AG04450 (cell line): ENCODE results near the gene EDN3. TPM values are rescaled to one million over a fixed set of nuclear protein-coding genes. Genes with fewer than 3 reads are reported as not detected.

Experiments
- CTCF ChIA-PET: fragments of 300-600, 350-600 bp; formaldehyde crosslinking; extraction: SDS; loops from one replicate; lab custom pipeline; 2022; ENCODE audit warnings: antibody characterized with exemption, inconsistent platforms; lab: Charles Lee
- POLR2A ChIA-PET: fragments of 350-600 bp; formaldehyde crosslinking; extraction: SDS; loops from one replicate; lab custom pipeline; 2021; ENCODE audit warnings: antibody characterized with exemption, inconsistent platforms; lab: Yijun Ruan, JAX
- DNase-seq: peaks from one replicate; pipeline ENCODE4 v3.0.0-alpha.2; 2011; ENCODE audit warnings: low read depth, low spot score
- H3K27ac ChIP-seq: one replicate; pipeline ENCODE4 v1.5.1; 2012; ENCODE audit warnings: low read depth, low read length, control low read depth
- H3K27me3 ChIP-seq: one replicate; pipeline ENCODE4 v1.6.0; 2012; ENCODE audit warnings: low read length; ENCODE audit not compliant: control insufficient read depth, insufficient read depth
- H3K4me3 ChIP-seq: 2 replicates; pipeline ENCODE4 v1.5.1; 2011; ENCODE audit warnings: mild to moderate bottlenecking, low read depth, low read length, control low read depth
- H3K9me3 ChIP-seq: 2 replicates; pipeline ENCODE4 v1.5.1; 2012; ENCODE audit warnings: low read length; ENCODE audit not compliant: control insufficient read depth, insufficient read depth
- CTCF ChIP-seq: IDR thresholded peaks from 2 replicates; pipeline ENCODE4 v1.5.1; 2011; ENCODE audit warnings: low read depth, low read length, control low read depth, inconsistent platforms
- polyA plus RNA-seq: library from polyadenylated mRNA; depleted of rRNA; stranded (reverse); fragments of >200 nt; gene quantifications from 2 replicates; pipeline ENCODE4 v1.2.3, GENCODE V29; 2011

The EDN3 gene
- polyA plus RNA-seq, 1 experiment, result not detected

GRCh38 chr20:59259946-59260345 is 40.5 kb upstream of the EDN3 start:
- POLR2A ChIA-PET, result no interaction called here

GRCh38 chr20:59265298-59265697 is 35.1 kb upstream of the EDN3 start:
- CTCF ChIA-PET, result no interaction called here
- POLR2A ChIA-PET, result no interaction called here
- Histone ChIP-seq H3K4me3 (no peak overlapping the region), H3K9me3 (no peaks in the 10 kb centered on the region), H3K27ac (no peak overlapping the region), H3K27me3 (no peaks in the 10 kb centered on the region)
- no peak for TF ChIP-seq CTCF
- no peak for DNase-seq

More at GRCh38 chr20:59259946-59260345, 40.5 kb upstream of the EDN3 start:
- CTCF ChIA-PET, result interaction anchor here (0.6 kb wide), 1 partner anchor 172 kb away, joined by 3 read pairs; no protein-coding TSS in a partner anchor
- Histone ChIP-seq H3K27me3 (no peaks in the 10 kb centered on the region), H3K27ac (no peak overlapping the region), H3K4me3 (no peak overlapping the region), H3K9me3 (no peaks in the 10 kb centered on the region)
- no peak for DNase-seq
- TF ChIP-seq CTCF, result no peak

GRCh38 chr20:59268870-59269269 is 31.5 kb upstream of the EDN3 start:
- CTCF ChIA-PET, result interaction anchor here (0.6 kb wide), 1 partner anchor 153 kb away, joined by 3 read pairs; no protein-coding TSS in a partner anchor
- no peak for TF ChIP-seq CTCF
- POLR2A ChIA-PET, result no interaction called here
- H3K4me3 ChIP-seq, result no peak overlapping the region
- no peaks in the 10 kb centered on the region for H3K27me3 ChIP-seq
- no peak overlapping the region for H3K27ac ChIP-seq
- DNase-seq, result no peak
- no peaks in the 10 kb centered on the region for H3K9me3 ChIP-seq

- POLR2A ChIA-PET, result no interaction called here
- no peaks in the 10 kb centered on the region for H3K9me3 ChIP-seq
- CTCF ChIA-PET, result no interaction called here
- no peak overlapping the region for H3K27ac ChIP-seq
- DNase-seq, result no peak
- TF ChIP-seq CTCF, result no peak
- no peaks in the 10 kb centered on the region for H3K27me3 ChIP-seq
- H3K4me3 ChIP-seq, result no peak overlapping the region
Measured at GRCh38 chr20:59269411-59270025, 30.9 kb upstream of the EDN3 start.

- TF ChIP-seq CTCF, result no peak
- ChIA-PET POLR2A (no interaction called here), CTCF (no interaction called here)
- no peaks in the 10 kb centered on the region for H3K27me3 ChIP-seq
- no peak overlapping the region for H3K27ac ChIP-seq
- no peak for DNase-seq
- no peaks in the 10 kb centered on the region for H3K9me3 ChIP-seq
- H3K4me3 ChIP-seq, result no peak overlapping the region
Measured at GRCh38 chr20:59270380-59270779, 30.0 kb upstream of the EDN3 start.
